Endothelial cell of umbilical vein (primary cell): Measurements from ENCODE around the gene EFNA5. TPM values are rescaled to one million over a fixed set of nuclear protein-coding genes. Genes with fewer than 3 reads are reported as not detected.

Experiments
- BruUV-seq: library from RNA; stranded (reverse); fragments of 400-500 nt; replicated peaks from 2 replicates; lab custom pipeline; 2021; lab: Mats Ljungman, UMichigan
- CTCF ChIA-PET: fragments of 300-600, 350-600 bp; sonication (Branson Sonifier 250); formaldehyde crosslinking; loops from one replicate; lab custom pipeline; 2021; ENCODE audit warnings: antibody characterized with exemption, inconsistent platforms; lab: Charles Lee
- POLR2A ChIA-PET: fragments of 300-600, 350-600 bp; sonication (Branson Sonifier 250); formaldehyde crosslinking; loops from one replicate; lab custom pipeline; 2021; ENCODE audit warnings: antibody characterized with exemption, inconsistent platforms; lab: Charles Lee
- DNase-seq: peaks from one replicate; pipeline ENCODE4 v3.0.0-alpha.2; 2011; ENCODE audit warnings: low read depth, low spot score
- FAIRE-seq: peaks from 2 replicates; lab custom pipeline; 2011; peaks lifted over from hg19 to GRCh38; lab: Jason Lieb, UNC
- H2AFZ ChIP-seq: 2 replicates; pipeline ENCODE4 v1.6.0; 2012; ENCODE audit warnings: low read depth, low read length, control low read depth, inconsistent platforms
- H3K27ac ChIP-seq: 2 replicates; pipeline ENCODE4 v1.5.1; 2011; ENCODE audit warnings: low read depth, mild to moderate bottlenecking, control low read depth, low read length, moderate library complexity; ENCODE audit not compliant: insufficient read depth
- H3K27me3 ChIP-seq, 2 experiments: 2 replicates each; pipeline versions ENCODE4 v1.6.0 to v1.6.1; 2011; ENCODE audit warnings: low read length in 2 of 2, mixed read lengths in 1 of 2; ENCODE audit not compliant: control insufficient read depth in 2 of 2, insufficient read depth in 2 of 2
- H3K36me3 ChIP-seq, 2 experiments: 2 replicates in 1 of 2; 3 replicates in 1 of 2; pipeline ENCODE4 v1.5.1; 2011; ENCODE audit warnings: low read length in 2 of 2, mild to moderate bottlenecking in 1 of 2, moderate library complexity in 1 of 2; ENCODE audit not compliant: control insufficient read depth in 2 of 2, insufficient read depth in 2 of 2; ENCODE audit errors: extremely low read depth in 1 of 2
- H3K4me1 ChIP-seq: 3 replicates; pipeline ENCODE4 v1.5.1; 2011; ENCODE audit warnings: mild to moderate bottlenecking, low read length; ENCODE audit not compliant: control insufficient read depth, insufficient read depth; ENCODE audit errors: extremely low read depth
- H3K4me2 ChIP-seq: 2 replicates; pipeline ENCODE4 v1.6.1; 2011; ENCODE audit warnings: low read length, control low read depth, mixed read lengths; ENCODE audit not compliant: insufficient read depth
- H3K4me3 ChIP-seq, 3 experiments: fragments of 200-600 bp in 1 of 3; sonication (generic), shearing (Covaris generic) in 1 of 3; replicated peaks in 1 of 3; 2 replicates each; pipeline ENCODE4 v1.5.1; 2011 to 2016; ENCODE audit warnings: control low read depth in 3 of 3, low read length in 3 of 3, mild to moderate bottlenecking in 2 of 3, inconsistent platforms in 1 of 3, low read depth in 1 of 3, moderate library complexity in 1 of 3; ENCODE audit not compliant: insufficient read depth in 1 of 3
- H3K79me2 ChIP-seq: 2 replicates; pipeline ENCODE4 v1.6.0; 2012; ENCODE audit warnings: low read length, inconsistent platforms; ENCODE audit not compliant: control insufficient read depth, insufficient read depth
- H3K9ac ChIP-seq: replicated peaks from 2 replicates; pipeline ENCODE3; 2011; ENCODE audit warnings: low read length, control low read depth; ENCODE audit not compliant: insufficient read depth; ENCODE audit errors: extremely low read depth
- H3K9me1 ChIP-seq: replicated peaks from 3 replicates; pipeline ENCODE4 v1.6.0; 2011; ENCODE audit warnings: mild to moderate bottlenecking, low read length; ENCODE audit not compliant: control insufficient read depth, insufficient read depth; ENCODE audit errors: extremely low read depth
- H3K9me3 ChIP-seq: replicated peaks from 2 replicates; pipeline ENCODE4 v1.5.1; 2012; ENCODE audit warnings: low read length, inconsistent platforms; ENCODE audit not compliant: control insufficient read depth, insufficient read depth
- H4K20me1 ChIP-seq: replicated peaks from 2 replicates; pipeline ENCODE3; 2011; ENCODE audit warnings: mild to moderate bottlenecking, low read length; ENCODE audit not compliant: control insufficient read depth, insufficient read depth; ENCODE audit errors: extremely low read depth
- EZH2 ChIP-seq: IDR thresholded peaks from 2 replicates; pipeline ENCODE4 v1.6.1; 2012; ENCODE audit warnings: borderline replicate concordance, low read depth, mild to moderate bottlenecking, moderate library complexity, low read length, inconsistent platforms; ENCODE audit not compliant: severe bottlenecking
- FOS ChIP-seq: IDR thresholded peaks from 2 replicates; pipeline ENCODE4 v1.6.1; 2011; ENCODE audit warnings: mild to moderate bottlenecking, low read length, moderate library complexity, borderline replicate concordance; ENCODE audit not compliant: insufficient read depth
- GATA2 ChIP-seq: IDR thresholded peaks from 2 replicates; pipeline ENCODE4 v1.7.0; 2011; ENCODE audit warnings: low read depth, mild to moderate bottlenecking, moderate library complexity, mixed read lengths, low read length; ENCODE audit not compliant: insufficient read length, insufficient read depth
- JUN ChIP-seq: IDR thresholded peaks from 2 replicates; pipeline ENCODE4 v1.6.1; 2011; ENCODE audit warnings: borderline replicate concordance, low read depth; ENCODE audit not compliant: insufficient read length, insufficient read depth
- MYC ChIP-seq: IDR thresholded peaks from one replicate; pipeline ENCODE4 v1.6.1; 2011; ENCODE audit warnings: mild to moderate bottlenecking, low read depth, low read length
- POLR2A ChIP-seq: IDR thresholded peaks from 2 replicates; pipeline ENCODE4 v1.6.1; 2012; ENCODE audit warnings: low read depth, mild to moderate bottlenecking, control low read depth, low read length
- POLR2AphosphoS5 ChIP-seq: IDR thresholded peaks from 2 replicates; pipeline ENCODE4 v1.6.1; 2012; ENCODE audit warnings: low read depth, mild to moderate bottlenecking, control low read depth, low read length, moderate library complexity; ENCODE audit not compliant: insufficient read depth
- dilution Hi-C: fragments of 300-500 bp; cut with MboI; formaldehyde crosslinking; loops from one replicate; pipeline ENCODE4 v1.15.0; 2019; ENCODE audit warnings: low sequenced_read_pairs; ENCODE audit not compliant: extremely low pct_ligation_motif_present
- intact Hi-C: fragments of 100-400 bp; cut with micrococcal nuclease; formaldehyde crosslinking; loops from one replicate; pipeline ENCODE4 v1.10.0; 2022
- polyA plus RNA-seq, 4 experiments: library from polyadenylated mRNA; depleted of rRNA in 3 of 4; stranded (reverse) in 3 of 4; unstranded in 1 of 4; fragments of >200 nt; gene quantifications; 2 replicates each; pipeline versions ENCODE4 v1.2.1 to v1.2.3, GENCODE V29; 2011 to 2012; ENCODE audit warnings: missing spikeins in 1 of 4
- total RNA-seq: library from RNA; stranded (reverse); gene quantifications from 2 replicates; pipeline ENCODE4 v1.2.3, GENCODE V29; 2021
- TF ChIP-seq, protein P1 (sequence below): IDR thresholded peaks from 2 replicates; pipeline ENCODE4 v1.6.1; 2011; ENCODE audit not compliant: insufficient read depth, insufficient read length
- TF ChIP-seq, protein P2 (sequence below), 2 donors: IDR thresholded peaks; 1 replicate in 1 of 2; 2 replicates in 1 of 2; pipeline ENCODE4 v1.5.1; 2011; ENCODE audit warnings: low read length in 2 of 2, mild to moderate bottlenecking in 2 of 2, moderate library complexity in 2 of 2, control low read depth in 1 of 2, inconsistent platforms in 1 of 2, low read depth in 1 of 2; ENCODE audit not compliant: insufficient read depth in 1 of 2; ENCODE audit errors: extremely low read depth in 1 of 2

EFNA5 gene
- total and polyA plus RNA-seq, 2 donors (not counting 3 experiments of a cell fraction or from before 2014, with no cell fraction given), result 13.6 to 22.1 TPM

GRCh38 chr5:107373549-107374263 is 297.0 kb downstream of the EFNA5 start:
- Histone ChIP-seq H3K9me1 (no peaks in the 10 kb centered on the region), H3K4me1 (no peaks in the 10 kb centered on the region), H3K27ac (no peak overlapping the region), H3K36me3 (no peaks in the 10 kb centered on the region), H3K9me3 (no peaks in the 10 kb centered on the region), H3K9ac (no peak overlapping the region), H3K27me3 (no peaks in the 10 kb centered on the region), H3K4me2 (no peak overlapping the region), H3K4me3 (no peak overlapping the region), H3K79me2 (no peaks in the 10 kb centered on the region), H4K20me1 (no peaks in the 10 kb centered on the region), H2AFZ (no peak overlapping the region)
- POLR2A ChIA-PET, result no interaction called here
- CTCF ChIA-PET, result no interaction called here
- TF ChIP-seq POLR2AphosphoS5 (no peak), JUN (no peak), EZH2 (no peak), FOS (no peak), MYC (no peak), POLR2A (no peak), GATA2 (no peak)
- TF ChIP-seq, protein P1, sequence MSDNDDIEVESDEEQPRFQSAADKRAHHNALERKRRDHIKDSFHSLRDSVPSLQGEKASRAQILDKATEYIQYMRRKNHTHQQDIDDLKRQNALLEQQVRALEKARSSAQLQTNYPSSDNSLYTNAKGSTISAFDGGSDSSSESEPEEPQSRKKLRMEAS, result no peak
- TF ChIP-seq, protein P2, sequence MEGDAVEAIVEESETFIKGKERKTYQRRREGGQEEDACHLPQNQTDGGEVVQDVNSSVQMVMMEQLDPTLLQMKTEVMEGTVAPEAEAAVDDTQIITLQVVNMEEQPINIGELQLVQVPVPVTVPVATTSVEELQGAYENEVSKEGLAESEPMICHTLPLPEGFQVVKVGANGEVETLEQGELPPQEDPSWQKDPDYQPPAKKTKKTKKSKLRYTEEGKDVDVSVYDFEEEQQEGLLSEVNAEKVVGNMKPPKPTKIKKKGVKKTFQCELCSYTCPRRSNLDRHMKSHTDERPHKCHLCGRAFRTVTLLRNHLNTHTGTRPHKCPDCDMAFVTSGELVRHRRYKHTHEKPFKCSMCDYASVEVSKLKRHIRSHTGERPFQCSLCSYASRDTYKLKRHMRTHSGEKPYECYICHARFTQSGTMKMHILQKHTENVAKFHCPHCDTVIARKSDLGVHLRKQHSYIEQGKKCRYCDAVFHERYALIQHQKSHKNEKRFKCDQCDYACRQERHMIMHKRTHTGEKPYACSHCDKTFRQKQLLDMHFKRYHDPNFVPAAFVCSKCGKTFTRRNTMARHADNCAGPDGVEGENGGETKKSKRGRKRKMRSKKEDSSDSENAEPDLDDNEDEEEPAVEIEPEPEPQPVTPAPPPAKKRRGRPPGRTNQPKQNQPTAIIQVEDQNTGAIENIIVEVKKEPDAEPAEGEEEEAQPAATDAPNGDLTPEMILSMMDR (IDR thresholded peaks at IDR 0.05; ENCODE audit: extremely low read depth in 1 of 2, insufficient read depth in 1 of 2, low read depth in 1 of 2, low read length in 2 of 2), result no peak
- DNase-seq (no peak), FAIRE-seq (no peak)
- dilution Hi-C loops (no loop called here), intact Hi-C loops (no loop called here)
- BruUV-seq, result no TSS peak
